ENCODE data around the gene CXorf65.

DNA sequence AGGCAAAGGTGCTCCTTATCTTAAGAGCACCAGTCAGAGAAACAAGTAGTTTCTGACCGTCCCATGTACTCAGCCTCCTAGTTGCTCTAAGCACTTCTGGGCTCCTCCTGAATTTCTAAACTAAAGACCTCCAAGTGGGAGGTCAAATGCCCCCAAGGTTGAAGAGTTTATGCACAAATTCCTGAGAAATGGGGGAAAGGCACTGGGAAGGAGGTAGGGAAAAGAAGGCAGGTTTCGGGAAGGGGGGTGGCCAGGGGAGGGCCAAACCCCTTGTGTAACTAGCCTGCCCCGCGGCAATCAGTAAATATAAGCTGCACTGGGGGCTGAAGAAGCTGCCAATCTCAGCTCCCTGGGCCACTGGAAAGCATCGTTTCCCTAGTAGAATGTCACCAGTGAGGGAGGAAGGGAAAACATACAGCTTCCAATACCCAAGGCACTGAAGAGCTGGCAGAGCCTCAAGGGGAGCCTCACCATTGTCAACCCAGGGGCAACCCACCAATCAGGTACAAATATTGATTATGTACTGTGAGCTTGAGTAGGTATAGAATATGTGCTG, 7.5 kb downstream of the CXorf65 start:
- TF ChIP-seq, protein P1, sequence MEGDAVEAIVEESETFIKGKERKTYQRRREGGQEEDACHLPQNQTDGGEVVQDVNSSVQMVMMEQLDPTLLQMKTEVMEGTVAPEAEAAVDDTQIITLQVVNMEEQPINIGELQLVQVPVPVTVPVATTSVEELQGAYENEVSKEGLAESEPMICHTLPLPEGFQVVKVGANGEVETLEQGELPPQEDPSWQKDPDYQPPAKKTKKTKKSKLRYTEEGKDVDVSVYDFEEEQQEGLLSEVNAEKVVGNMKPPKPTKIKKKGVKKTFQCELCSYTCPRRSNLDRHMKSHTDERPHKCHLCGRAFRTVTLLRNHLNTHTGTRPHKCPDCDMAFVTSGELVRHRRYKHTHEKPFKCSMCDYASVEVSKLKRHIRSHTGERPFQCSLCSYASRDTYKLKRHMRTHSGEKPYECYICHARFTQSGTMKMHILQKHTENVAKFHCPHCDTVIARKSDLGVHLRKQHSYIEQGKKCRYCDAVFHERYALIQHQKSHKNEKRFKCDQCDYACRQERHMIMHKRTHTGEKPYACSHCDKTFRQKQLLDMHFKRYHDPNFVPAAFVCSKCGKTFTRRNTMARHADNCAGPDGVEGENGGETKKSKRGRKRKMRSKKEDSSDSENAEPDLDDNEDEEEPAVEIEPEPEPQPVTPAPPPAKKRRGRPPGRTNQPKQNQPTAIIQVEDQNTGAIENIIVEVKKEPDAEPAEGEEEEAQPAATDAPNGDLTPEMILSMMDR (IDR thresholded peaks at IDR 0.05; ENCODE audit: insufficient read depth, low read length), result no peak
- TF ChIP-seq POLR2AphosphoS5 (IDR thresholded peaks at IDR 0.05; ENCODE audit: low read depth), result no peak
- TF ChIP-seq, protein P2, sequence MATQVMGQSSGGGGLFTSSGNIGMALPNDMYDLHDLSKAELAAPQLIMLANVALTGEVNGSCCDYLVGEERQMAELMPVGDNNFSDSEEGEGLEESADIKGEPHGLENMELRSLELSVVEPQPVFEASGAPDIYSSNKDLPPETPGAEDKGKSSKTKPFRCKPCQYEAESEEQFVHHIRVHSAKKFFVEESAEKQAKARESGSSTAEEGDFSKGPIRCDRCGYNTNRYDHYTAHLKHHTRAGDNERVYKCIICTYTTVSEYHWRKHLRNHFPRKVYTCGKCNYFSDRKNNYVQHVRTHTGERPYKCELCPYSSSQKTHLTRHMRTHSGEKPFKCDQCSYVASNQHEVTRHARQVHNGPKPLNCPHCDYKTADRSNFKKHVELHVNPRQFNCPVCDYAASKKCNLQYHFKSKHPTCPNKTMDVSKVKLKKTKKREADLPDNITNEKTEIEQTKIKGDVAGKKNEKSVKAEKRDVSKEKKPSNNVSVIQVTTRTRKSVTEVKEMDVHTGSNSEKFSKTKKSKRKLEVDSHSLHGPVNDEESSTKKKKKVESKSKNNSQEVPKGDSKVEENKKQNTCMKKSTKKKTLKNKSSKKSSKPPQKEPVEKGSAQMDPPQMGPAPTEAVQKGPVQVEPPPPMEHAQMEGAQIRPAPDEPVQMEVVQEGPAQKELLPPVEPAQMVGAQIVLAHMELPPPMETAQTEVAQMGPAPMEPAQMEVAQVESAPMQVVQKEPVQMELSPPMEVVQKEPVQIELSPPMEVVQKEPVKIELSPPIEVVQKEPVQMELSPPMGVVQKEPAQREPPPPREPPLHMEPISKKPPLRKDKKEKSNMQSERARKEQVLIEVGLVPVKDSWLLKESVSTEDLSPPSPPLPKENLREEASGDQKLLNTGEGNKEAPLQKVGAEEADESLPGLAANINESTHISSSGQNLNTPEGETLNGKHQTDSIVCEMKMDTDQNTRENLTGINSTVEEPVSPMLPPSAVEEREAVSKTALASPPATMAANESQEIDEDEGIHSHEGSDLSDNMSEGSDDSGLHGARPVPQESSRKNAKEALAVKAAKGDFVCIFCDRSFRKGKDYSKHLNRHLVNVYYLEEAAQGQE (IDR thresholded peaks at IDR 0.05; ENCODE audit: insufficient replicate concordance, low read depth), result no peak

All from HL-60 (cell line).